Measurements from ENCODE around the gene FFAR2.
"Not testable (repeated sequence)": the region's sequence is repeated elsewhere in the genome, so short reads cannot be mapped to it uniquely, and the experiment has no call there.

Gene FFAR2

DNA sequence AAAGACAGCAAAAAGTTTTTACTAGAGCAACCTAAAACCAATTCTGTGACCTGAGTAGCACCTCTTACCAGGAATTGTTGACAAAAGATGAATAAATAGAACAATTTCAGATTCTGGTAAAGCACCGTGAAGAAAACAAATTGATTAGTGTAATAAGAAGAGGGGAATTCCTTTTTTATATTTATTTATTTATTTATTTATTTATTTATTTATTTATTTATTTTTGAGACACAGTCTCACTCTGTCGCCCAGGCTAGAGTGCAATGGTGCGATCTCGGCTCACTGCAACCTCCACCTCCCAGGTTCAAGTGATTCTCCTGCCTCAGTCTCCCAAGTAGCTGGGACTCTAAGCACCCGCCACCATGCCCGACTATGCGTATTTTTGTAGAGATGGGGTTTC is 24.7 kb upstream of the FFAR2 start:
- not testable (repeated sequence) for DNase-seq

DNA sequence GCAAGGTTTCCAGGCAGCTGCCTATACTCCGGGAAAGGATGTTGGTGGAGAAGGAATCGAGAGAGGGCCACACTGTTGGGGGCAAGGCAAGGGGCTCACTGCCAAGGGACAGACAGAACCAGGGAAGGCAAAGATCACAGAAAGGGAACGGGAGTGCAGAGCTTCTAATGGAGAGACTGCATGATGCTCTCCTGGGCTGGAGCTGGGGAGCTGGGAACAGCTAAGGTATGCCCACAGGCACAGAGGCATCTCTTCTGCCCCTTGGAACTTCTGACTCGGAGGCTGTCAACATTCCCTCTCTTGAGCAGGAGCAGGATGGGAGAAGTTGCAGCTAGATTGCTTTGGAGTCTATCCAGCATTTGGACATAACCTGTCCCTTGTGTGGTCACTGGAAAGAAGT is 22.4 kb upstream of the FFAR2 start:
- no peak for DNase-seq

DNA sequence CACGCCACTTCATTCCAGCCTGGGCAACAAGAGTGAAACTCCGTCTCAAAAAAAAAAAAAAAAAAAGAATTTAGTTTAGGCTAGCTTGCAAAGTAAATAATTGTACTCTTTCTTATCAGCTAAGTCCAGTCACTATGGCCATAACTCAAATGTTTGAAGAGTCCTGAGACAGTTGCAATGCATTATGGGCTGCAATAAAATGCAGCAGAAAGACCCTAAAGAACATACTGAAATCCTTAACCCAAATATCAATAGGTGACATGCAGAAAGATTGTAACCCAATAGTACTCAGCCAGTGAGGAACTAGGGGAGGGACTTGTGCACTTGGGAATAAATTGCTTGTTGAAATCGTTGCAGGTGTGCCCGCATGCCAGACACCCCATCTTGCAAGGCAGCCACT is 20.9 kb upstream of the FFAR2 start:
- DNase-seq = no peak

DNA sequence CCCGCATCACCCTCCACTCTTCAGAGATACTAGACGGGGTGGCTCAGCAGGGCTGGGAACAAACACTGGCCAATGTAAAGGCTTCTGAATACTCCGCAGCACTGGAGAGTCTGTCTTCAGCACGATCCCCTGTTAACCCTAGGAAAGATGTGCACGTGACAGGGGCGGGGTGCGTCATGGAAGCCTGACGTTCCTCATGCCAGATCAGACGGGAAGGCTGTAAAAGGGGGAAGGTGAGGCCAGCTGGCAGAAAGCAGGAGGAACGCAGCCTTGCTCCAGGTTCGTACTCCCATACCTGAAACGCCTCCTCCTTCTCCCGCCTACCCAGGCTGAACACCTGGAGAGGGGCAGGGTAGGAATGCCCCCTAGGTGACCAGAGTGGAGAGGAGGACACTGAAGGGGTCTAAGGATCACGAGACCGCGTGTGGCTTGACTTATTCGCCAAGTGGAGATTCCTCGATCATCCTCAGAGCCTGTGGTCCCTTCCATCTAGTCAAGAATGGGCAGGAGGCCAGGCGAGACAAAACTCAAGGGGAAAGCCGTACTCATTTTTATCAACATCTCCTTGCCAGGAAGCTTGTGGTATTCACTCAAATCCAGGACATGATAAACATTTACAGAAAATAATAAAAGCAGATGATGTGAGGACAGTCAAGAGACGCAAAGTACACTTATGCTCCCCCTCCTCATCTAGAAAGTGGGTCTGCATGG is 18.2 kb upstream of the FFAR2 start:
- DNase-seq = no peak

DNA sequence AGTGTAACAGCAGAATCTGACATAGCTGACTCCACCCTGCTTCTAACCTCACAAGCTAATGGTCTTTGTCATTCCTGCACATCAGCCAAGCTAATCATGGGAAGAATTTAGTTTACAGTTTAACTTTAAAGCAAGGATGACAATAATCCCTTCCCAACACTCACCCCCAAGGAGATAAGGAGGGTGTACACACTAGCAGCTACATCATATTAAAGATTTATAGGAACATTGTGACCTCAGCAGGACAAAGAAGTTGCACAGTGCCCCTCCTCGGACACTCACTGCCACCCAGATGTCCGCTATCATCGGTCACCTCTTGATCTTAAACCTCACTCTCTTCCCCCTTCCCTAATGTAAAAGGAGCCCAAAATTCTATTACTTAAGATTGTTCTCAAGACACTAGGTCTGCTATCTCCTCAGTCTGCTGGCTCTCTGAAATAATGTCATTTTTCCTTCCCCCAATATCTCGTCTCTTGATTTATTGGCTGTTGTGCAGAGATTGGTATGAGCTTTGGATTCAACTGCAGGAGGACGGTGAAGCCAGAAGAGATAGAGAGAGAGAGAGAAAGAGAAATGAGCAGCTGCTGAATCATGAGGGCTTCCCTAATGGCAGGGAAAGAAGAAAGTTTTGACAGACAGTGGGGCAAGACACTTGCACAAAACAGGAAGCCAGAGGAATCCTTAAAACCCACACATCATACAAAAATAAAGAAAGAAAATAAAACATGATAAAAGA is 17.5 kb upstream of the FFAR2 start:
- DNase-seq = no peak

DNA sequence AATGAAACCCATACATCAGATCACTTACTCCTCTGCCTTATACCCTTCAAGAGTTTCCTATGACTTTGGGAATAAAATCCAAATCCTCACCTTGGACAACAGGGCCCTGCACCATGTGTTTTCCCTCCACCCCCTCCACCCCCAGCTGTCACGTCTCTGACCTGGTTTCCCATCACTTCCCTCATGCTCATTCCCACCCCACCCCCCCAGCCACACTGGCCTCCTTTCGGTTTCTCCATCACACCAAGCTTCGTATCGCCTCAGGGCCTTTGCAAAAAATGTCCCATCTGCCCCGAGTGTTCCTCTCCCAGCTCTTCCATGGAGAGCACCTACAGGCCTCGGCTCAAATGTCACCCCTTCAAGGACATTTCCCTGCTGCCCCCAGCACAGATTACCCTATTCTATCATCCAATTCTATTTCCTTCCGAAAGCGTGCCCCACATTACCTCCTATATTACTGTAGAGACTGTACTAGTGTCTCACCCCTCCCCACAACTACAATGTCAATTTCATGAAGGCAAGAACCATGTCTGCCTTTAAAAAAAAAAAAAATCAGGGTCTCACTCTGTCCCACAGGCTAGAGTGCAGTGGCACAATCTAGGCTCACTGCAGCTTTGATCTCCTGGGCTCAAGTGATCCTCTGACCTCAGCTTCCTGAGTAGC is 16.8 kb upstream of the FFAR2 start:
- DNase-seq = no peak

DNA sequence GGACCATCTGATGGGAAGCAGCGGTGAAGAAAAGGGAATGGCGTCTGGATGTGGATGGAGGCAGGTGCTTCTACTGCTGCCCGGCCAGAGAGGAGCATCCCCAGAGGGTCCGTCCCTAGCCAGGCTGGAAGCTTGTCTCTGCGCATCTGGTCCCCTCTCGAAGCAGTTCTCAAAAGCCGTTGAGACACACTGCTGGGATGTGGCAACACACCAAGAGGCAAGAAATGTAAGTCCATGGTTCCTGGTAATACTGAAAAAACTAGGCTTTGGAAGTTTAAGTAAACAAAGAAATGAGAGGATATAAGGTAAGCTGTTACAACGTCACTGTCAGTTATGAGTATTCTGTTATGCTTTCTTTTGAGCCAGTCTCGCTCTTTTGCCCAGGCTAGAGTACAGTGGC is 15.1 kb upstream of the FFAR2 start:
- no peak for DNase-seq

DNA sequence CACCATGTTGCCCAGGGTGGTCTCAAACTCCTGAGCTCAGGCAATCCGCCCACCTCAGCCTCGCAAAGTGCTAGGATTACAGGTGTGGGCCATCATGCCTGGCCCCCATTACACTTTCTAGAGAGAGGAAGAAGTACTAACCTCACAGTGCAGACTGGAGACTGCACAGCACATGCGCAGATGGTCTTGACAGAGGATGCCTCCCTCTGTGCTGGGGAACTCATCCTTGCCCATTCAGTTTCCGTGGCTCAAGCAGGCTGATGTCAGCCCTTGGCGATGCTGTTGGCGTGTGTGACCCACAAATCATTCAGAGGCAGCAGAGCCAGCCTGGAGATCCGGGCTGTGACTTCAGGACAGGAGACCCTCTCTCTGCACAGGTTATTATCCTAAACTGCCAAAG is 14.6 kb upstream of the FFAR2 start:
- peak in 9 of 56 donors; percentile 3 to 27 (median 18) for DNase-seq

- DNase-seq = no peak
Measured at GRCh38 chr19:35435896-35436295, 12.2 kb upstream of the FFAR2 start.

DNA sequence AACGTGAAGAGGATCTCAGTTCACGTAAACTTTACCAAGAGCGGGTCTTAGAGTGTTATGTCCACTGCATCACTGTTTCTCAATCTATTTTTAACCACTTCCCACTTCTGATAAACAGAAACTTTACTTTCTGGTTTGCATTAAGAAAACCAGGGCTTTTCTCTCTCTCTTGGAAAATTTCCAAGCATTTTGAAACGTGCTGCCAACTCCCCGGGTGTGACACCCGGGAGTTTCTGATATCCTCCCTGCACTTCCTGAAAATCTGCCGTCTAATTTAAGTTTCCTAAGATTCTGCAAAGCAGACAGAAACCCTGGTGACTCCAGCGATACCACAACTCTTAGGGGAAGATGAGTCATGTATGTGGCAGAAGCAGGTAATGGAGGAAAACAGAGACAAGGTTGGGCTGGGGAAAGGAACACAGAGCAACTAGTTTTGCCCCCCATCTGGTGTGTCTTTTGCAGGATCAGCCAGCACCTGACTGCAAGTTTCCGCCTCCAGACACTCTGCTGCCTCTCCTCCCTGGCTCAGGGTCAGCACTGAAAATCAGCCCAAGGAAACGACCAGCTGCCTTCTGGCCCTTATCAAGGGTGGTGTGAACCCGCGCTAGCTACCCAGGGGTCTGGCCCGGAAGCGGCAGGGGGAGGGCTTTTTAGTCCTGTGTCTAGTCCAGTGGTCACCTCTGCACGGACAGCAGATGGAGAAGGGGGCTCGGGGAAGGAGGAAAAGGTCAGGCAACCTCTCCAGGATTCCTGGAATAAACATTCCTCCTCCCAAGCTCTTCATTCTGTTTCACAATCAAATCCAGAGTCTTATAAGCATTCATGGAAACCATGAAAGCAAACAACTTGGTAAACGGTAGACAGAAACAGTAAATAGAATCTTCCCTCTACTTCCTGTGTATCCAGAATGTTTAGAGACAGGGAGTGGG is 11.3 kb upstream of the FFAR2 start:
- peak in 2 of 56 donors; percentile 1 to 12 for DNase-seq

GRCh38 chr19:35437406-35437951 is 10.6 kb upstream of the FFAR2 start:
- no peak for DNase-seq

GRCh38 chr19:35438096-35438495 is 10.0 kb upstream of the FFAR2 start:
- DNase-seq = no peak

DNA sequence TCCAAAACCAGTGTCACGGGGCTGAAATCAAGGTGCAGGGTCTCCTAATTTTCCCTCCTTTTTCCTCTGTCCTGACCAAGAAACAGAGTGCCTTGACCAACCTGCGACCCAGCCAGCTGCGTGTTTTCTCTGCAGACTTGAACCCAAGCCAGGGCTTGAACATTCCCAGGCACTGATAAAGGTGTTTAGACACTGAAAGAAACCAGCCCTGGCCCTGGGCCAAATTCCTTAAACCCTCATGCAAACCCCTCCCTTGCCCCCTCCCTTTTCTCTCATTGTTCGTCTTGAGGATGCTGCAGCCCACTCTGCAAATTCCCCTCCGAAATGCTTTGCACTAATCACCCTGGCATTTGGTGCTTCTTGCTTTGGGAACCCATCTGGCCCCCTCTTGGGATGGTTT is 9.5 kb upstream of the FFAR2 start:
- DNase-seq = no peak

GRCh38 chr19:35439921-35440320 is 8.1 kb upstream of the FFAR2 start:
- no peak for DNase-seq

GRCh38 chr19:35442091-35442490 is 6.0 kb upstream of the FFAR2 start:
- DNase-seq = no peak

DNA sequence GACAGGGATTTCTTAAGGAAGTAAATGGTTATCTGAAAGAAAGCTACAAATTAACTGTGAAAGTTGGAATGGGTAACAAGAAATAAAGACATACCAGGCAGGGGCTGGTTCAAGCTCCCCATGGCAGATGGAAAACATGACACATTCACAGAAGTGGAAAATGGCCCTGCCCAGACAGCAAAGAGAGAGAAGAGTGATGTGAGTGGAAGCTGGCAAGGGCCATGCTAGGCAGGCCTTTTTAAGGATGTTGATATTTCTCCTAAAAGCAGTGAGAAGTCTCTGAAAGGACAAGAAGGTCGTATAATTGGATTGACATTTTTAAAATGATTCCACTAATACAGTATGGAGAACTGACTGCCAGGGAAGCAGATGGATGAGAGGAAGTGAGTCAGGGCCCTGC is 3.3 kb upstream of the FFAR2 start:
- DNase-seq = no peak

- no peak for DNase-seq
Measured at GRCh38 chr19:35445826-35446593, 2.0 kb upstream of the FFAR2 start.

GRCh38 chr19:35449359-35450043 is 1.4 kb downstream of the FFAR2 start:
- no peak for DNase-seq

GRCh38 chr19:35451338-35452096 is 3.5 kb downstream of the FFAR2 start:
- no peak for DNase-seq
